Measurements from ENCODE around the gene PARD6B. TPM values are rescaled to one million over a fixed set of nuclear protein-coding genes. Genes with fewer than 3 reads are reported as not detected.
A peak's percentile ranks its signal among the peaks of the same experiment; 100 is the strongest.

PARD6B gene
- total and polyA plus RNA-seq, 11 donors: 1.3 to 12.2 (median 4.2) TPM

DNA sequence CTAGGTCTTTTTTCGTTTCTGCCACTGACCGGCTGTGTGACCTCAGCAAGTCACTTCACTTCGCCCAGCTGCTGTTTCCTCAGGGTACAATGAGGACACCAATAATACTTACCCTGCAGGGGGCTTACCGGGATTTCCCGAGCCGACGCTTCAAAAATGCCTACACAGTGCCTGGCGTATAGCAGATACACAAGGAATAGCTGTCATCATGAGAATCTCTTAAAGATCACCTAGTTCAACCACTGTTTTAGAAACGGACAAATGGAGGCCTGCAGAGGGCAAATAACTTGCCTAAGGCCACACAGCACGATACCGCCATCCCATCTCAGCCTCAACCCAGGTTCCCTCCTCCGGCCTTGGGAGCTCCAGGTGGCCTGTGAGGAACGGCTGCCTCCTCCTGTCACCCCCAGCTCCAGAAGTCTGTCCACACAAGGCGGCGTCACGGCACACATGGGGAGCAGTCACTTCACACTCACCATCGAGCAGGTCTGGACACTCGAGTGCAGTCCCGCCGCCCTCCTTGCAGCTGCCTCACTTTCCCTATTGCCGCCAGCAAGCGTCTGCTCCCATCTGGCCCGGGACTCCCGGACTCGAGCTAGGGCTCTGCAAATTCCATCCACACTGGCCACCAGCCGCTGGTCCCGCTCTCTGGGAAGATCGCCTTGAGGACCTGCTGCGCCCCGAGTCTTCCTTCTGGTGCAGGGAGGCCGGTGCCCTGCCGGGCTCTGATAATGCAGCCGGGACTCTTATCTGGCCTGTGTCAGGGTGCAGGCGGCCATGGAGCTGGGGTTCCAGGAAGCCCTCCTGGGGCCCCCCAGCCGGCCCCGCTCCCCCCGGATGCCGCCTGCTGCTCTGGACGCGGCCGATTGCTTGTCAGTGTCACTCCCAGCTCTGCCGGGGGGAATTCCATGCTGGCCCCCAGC, 40.5 kb upstream of the PARD6B start, which contains the start of gene RIPOR3:
Gene RIPOR3 (minus strand): TSS at position 893 of the 923 bp plus-strand sequence. CDS start 414 bp downstream, at position 479.
- TF ChIP-seq, protein P1, sequence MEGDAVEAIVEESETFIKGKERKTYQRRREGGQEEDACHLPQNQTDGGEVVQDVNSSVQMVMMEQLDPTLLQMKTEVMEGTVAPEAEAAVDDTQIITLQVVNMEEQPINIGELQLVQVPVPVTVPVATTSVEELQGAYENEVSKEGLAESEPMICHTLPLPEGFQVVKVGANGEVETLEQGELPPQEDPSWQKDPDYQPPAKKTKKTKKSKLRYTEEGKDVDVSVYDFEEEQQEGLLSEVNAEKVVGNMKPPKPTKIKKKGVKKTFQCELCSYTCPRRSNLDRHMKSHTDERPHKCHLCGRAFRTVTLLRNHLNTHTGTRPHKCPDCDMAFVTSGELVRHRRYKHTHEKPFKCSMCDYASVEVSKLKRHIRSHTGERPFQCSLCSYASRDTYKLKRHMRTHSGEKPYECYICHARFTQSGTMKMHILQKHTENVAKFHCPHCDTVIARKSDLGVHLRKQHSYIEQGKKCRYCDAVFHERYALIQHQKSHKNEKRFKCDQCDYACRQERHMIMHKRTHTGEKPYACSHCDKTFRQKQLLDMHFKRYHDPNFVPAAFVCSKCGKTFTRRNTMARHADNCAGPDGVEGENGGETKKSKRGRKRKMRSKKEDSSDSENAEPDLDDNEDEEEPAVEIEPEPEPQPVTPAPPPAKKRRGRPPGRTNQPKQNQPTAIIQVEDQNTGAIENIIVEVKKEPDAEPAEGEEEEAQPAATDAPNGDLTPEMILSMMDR (IDR thresholded peaks at IDR 0.05): peak in 1 of 12 donors; percentile 1
- TF ChIP-seq POLR2A (IDR thresholded peaks at IDR 0.05): no peak
- DNase-seq: peak in 3 of 5 donors; percentile 23 to 69 (median 45)
- peak within 1 kb of the TSS in 11 of 12 donors; percentile 24 to 76 (median 69) for H3K27ac ChIP-seq
- ATAC-seq: peak; percentile 9 to 43 (median 42)
- WGBS, 4 donors: 16 to 30% (median 21%) methylated on average over 27 to 42 of the region's 42 CpGs
- H3K9me3 ChIP-seq: no peaks in the 10 kb centered on the region
- intact Hi-C loops (cut with DNase I): no loop called here
- peak within 1 kb of the TSS; percentile 29 to 63 (median 52) for H3K4me3 ChIP-seq
- peaks cover 0 to 31% (median 12%) of the 10 kb centered on the region in 12 donors for H3K4me1 ChIP-seq
- peaks cover 0 to 41% (median 6%) of the 10 kb centered on the region in 9 donors for H3K27me3 ChIP-seq
- no peaks in the 10 kb centered on the region for H3K36me3 ChIP-seq

DNA sequence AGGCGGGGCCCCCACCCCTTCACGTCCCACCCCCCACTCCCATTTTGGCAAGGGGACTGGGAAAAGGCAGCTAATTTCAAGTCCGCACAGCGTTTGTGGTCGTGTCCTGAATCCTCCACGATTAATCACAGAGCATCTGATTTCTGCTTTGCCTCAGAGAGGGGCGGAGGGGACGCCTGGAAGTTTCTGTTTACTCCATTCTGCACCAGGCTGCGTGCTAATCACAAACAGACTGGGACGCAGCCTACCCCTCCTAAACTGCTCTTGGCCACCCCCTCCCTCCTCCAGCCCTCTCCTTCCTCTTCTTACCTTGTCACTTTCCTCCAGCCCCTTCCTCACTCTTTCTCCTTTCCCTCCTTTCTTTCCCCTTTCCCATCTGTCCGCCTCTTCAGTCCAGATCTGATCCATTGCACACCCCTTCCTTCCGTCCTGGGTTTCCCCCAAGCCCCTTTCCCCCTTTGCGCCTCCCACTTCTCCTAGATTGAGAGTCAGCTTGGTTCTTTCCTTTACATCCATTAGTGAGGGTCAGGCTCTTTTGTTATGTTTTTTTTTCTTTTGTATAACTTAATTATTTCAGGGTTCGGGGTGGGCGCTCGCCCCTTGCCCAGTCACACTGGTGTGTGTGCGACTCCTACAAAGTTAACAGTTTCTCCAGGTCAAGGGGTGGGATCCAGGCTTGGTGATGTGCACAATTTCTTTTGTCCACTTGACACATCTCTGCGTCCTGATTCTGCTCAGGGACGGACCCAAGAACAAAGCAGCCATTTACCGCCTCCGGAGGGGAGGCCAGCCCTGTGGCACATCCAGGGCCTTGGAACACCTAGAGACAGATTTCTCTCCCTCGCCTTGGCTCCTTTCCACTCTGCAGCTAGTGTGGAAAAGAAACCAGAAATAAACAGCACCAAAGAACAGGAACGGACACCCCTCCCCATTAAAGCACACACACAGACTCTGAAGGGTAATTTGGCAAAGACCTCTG, 39.5 kb upstream of the PARD6B start:
- H3K27ac ChIP-seq: peak overlapping the region in 11 of 12 donors; percentile 24 to 76 (median 69)
- DNase-seq: peak in 1 of 5 donors; percentile 48

DNA sequence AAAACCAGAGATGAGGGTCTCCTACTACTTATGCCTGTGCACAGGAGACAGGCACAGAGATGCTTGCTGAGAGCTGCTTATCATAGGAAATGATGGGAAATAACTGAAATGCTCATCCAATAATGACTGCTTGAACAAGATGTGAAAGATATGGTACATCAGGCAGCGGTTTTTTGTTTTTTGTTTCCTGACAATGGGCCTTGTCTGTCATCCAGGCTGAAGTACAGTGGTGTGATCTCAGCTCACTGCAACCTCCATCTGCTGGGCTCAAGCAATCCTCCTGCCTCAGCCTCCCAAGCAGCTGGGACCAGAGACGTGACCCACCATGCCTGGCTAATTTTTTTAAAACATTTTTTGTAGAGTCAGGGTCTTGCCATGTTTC, 38.8 kb upstream of the PARD6B start:
- Histone ChIP-seq H3K27me3 (peaks cover 0 to 41% (median 6%) of the 10 kb centered on the region in 9 donors), H3K4me1 (peaks cover 0 to 29% (median 10%) of the 10 kb centered on the region in 12 donors), H3K4me3 (peak overlapping the region in 2 of 12 donors; percentile 52 to 58), H3K9me3 (no peaks in the 10 kb centered on the region), H3K27ac (peak overlapping the region in 8 of 12 donors; percentile 8 to 76 (median 72)), H3K36me3 (no peaks in the 10 kb centered on the region)
- intact Hi-C loops (cut with DNase I): no loop called here
- DNase-seq (no peak), ATAC-seq (no peak)
- TF ChIP-seq, protein P1 (IDR thresholded peaks at IDR 0.05): no peak
- TF ChIP-seq POLR2A (IDR thresholded peaks at IDR 0.05): no peak
- WGBS, 4 donors: 84 to 94% (median 84%) methylated on average over 2 of the region's 2 CpGs

More for the DNA sequence above, 39.5 kb upstream of the PARD6B start:
- Histone ChIP-seq H3K36me3 (no peaks in the 10 kb centered on the region), H3K27me3 (peaks cover 0 to 41% (median 6%) of the 10 kb centered on the region in 9 donors), H3K4me1 (peaks cover 0 to 29% (median 12%) of the 10 kb centered on the region in 12 donors), H3K9me3 (no peaks in the 10 kb centered on the region), H3K4me3 (peak overlapping the region; percentile 29 to 63 (median 52))
- no peak for TF ChIP-seq POLR2A (IDR thresholded peaks at IDR 0.05)
- TF ChIP-seq, protein P1 (IDR thresholded peaks at IDR 0.05): no peak
- intact Hi-C loops (cut with DNase I): no loop called here
- ATAC-seq: peak in 3 of 4 donors; percentile 10 to 36 (median 27)
- 39 to 48% (median 44%) methylated on average over 21 to 23 of the region's 23 CpGs for WGBS, 4 donors

All from heart left ventricle (tissue), 16 donors.